Right ventricle myocardium inferior (tissue), 1 donor: Measurements from ENCODE around the gene TSEN2. TPM values are rescaled to one million over a fixed set of nuclear protein-coding genes. Genes with fewer than 3 reads are reported as not detected.
A peak's percentile ranks its signal among the peaks of the same experiment; 100 is the strongest.
"Not testable (repeated sequence)": the region's sequence is repeated elsewhere in the genome, so short reads cannot be mapped to it uniquely, and the experiment has no call there.

Source experiments
- ATAC-seq: fragments of 200-7000 bp; cut with Tn5 transposase; one replicate; pipeline ENCODE4 v1.9.1; 2020; ENCODE audit warnings: mild to moderate bottlenecking, moderate library complexity
- DNase-seq: peaks from one replicate; pipeline ENCODE4 v3.0.0; 2021; ENCODE audit errors: missing footprints
- intact Hi-C: fragments of 100-400 bp; cut with DNase I; formaldehyde crosslinking; loops from one replicate; pipeline ENCODE4 v1.11.0; 2022
- long read RNA-seq: library from polyadenylated mRNA; unstranded; transcript quantifications from one replicate; pipeline ENCODE4 v2.0.0, GENCODE V29; 2021
- total RNA-seq: library from RNA; stranded (reverse); fragmentation: NEBNext Ultra II Directional; extraction: Animal tissue kit (Norgen Biotek cat#: 25700); gene quantifications from one replicate; pipeline ENCODE4 v1.2.1, GENCODE V29; 2021
- donor health status: DM: no; HTN: yes; CAD: no; lungs with severe emphysema.

Gene TSEN2
- total RNA-seq: 24.1 TPM
- long read RNA-seq, partial matches to known transcripts: 7 of 18 reads
- long read RNA-seq, other reads (novel, unspliced or antisense): 10 of 18 reads

DNA sequence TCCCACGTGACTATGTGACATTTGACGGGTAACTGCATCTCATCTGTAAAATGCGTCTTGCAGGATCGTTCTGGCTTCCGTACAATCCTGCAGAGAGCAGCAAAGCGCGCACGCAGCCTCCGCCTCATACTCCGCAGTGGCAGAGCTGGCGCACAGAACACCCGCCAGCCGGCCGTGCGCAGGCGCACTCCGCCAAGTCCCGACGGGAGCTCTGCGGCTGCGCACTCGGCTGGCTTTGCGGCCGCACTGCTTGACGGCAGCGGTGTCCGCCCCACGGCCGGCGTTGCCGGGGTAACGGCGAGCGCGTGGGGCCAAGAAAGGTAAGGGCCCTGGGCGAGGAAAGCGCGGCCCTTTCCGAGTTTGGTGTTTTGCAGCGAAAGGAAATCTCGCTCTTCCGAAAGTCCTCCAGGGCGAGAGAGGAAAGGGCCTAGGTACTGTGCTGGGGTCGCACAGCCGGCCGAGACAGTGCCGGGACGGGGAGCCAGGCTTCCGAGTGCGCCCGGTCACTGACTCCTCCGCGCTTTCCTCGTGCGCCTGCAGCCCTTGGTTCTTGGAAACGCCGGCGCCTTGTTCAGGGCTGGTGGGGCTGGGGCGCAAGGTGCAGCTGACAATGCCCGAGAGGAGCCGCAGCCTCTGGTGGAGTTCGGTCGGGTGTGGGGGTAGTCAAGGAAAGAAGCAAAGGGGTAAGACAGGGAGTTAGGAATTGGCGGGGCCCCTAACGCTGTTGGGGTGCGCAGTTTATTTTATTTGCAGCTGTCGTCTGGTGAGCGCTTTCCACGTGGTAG is at the start of gene TSEN2:
TSEN2 (plus strand) TSS at position 283 of the 785 bp plus-strand sequence. CDS start 5,321 bp downstream, outside the sequence.
- ATAC-seq (peak; percentile 96), DNase-seq (peak; percentile 98)
- intact Hi-C loops: loop anchor here (5.0 kb wide), 1 partner anchor 73 kb away; the partner anchor contains the start of gene MKRN2

GRCh38 chr3:12436514-12437220 is 47.6 kb upstream of the TSEN2 start:
- intact Hi-C loops: no loop called here
- DNase-seq (no peak), ATAC-seq (peak; percentile 32)

GRCh38 chr3:12437221-12437605 is 47.1 kb upstream of the TSEN2 start:
- no peak for DNase-seq
- ATAC-seq: no peak

GRCh38 chr3:12437861-12438260 is 46.4 kb upstream of the TSEN2 start:
- ATAC-seq: no peak
- intact Hi-C loops: no loop called here
- no peak for DNase-seq

More at GRCh38 chr3:12437221-12437605, 47.1 kb upstream of the TSEN2 start:
- intact Hi-C loops: no loop called here

DNA sequence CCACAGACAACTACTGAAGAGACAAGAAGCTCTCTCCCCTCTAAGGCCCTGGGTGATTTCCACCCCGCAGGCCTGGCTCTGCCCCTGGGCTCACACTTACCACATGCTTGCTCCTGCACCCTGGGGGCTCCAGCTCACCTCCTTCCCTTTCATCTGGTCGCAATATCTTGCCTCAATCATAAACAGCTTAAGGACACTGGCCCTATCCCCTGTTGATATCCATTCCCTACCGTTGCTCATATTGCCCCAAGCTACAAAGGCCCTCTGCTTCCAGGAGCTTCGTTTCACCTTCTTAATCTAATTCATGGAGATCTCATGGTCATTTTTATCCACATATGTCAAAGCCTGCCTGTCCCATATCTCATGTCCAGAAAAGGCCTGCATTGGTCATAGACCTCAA is 46.0 kb upstream of the TSEN2 start:
- ATAC-seq: no peak
- no peak for DNase-seq
- intact Hi-C loops: no loop called here

GRCh38 chr3:12439161-12439940 is 44.9 kb upstream of the TSEN2 start:
- no peak for DNase-seq
- no peak for ATAC-seq
- intact Hi-C loops: no loop called here

GRCh38 chr3:12440927-12441714 is 43.2 kb upstream of the TSEN2 start:
- intact Hi-C loops: no loop called here
- ATAC-seq (peak; percentile 84), DNase-seq (peak; percentile 87)

DNA sequence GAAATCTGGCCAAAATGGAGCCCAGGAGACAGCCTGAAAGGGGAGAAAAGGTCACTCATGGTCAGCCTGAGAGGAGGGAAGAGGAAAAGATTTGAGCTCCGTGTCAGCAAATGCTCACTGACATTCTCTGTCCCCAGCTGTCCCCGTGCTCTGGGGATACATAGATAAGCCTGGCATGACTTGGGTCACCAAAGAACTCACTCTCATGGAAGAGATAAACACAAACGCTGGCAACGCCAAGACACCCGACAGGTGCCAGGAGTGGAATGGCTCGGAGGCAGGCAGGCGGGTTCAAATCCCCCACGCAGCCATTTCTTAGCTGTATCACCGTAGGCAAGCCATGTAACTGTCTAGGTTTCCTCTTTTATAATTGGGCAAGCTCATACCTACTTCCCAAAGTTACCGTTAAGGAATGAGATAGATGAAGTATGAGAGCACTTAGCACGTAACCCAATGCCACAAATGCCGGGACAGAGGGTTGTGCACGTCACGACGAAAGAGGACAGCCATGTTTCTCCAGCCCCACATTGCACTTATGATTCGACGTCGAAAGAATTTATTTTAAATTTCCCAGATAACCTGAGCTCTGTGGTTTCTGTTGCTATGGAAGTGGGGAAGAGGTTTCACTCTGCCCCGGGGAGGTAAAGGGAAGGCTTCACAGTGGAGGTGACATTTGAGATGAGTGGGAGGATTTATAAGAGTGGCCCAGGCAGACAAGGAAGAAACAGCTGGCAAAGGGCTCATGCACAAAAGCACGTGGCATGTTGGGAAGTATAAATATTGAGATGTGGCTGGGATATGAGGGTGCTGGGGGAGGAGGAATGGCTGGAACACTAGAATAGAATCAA is 41.4 kb upstream of the TSEN2 start:
- no peak for DNase-seq
- intact Hi-C loops: no loop called here
- peak; percentile 75 for ATAC-seq

GRCh38 chr3:12443781-12444522 is 40.3 kb upstream of the TSEN2 start:
- intact Hi-C loops: no loop called here
- ATAC-seq: no peak
- DNase-seq: no peak

DNA sequence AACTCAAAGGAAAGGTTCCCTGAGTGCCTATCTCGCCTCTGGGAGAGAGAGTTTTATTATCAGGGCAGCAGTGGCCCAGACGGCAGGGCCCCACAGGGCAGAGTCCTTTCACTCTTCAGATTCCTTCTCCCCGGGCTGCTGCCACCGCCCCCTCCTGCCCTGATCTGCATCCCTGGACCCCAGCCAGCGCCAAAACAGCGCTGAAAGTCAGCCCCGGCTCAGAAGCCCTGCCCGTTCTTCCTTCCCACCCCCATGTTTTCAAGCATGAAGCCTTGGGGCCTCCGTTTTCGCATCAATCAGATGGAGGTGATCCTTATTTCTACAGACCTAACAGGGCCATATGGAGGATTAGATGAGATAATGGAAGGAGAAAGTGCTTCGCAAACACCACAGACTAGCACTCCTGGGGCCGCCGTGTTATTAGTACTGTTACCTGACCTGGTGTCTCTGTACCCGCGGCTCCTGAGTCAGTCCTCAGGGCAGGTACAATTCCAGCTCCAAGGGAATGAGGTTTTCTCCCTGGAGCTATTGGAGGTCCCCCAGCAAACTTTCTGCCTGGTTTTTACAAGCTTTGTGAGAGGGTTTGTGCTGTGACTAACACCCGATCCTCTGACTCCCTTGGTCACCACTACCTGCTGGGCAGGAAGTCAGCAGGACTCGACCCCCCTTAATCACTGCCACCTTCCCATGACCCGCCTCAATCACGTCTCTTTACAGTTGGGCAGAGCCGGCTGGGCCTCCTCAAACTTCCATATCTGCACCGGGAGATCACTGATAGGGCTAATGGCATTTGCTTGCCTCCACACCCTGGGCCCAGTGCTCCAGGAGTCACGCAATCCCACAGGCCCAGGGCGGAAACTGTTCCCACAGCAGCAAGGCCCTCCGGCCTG is 39.5 kb upstream of the TSEN2 start:
- no peak for ATAC-seq
- DNase-seq: no peak
- intact Hi-C loops: no loop called here

DNA sequence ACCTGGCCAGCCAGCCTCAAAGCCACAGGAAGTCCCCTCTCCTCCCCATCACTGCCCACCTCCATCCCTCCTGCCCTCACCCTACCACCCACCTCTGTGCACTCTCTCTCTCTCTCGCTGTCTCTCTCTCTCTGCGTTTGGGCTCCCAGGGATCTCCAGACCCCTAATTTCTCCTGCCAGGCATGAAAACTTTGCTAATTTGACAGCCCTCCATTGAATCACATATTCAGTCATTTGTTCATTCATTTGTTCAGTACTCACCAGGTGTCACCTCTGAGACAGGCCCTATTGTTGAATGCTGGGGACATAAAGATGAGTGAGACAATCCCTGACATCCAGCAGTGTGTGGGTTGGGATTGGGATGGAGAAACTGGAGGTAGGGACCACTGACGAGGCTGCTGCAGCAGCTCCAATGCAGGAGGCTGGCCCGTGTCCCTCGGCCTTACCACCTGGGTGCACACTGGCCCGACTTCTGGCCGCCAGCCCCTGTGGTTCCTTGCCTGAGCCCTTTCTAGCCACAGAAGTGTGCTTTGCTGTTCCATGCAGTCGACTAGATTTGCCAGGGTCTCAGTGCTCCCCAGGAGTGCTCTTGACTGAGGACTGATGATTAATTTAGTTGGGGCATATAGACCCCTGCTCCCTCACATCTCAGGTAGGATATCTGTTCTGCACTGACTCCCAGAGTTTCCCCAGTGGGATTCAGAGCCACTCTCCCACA is 38.6 kb upstream of the TSEN2 start:
- DNase-seq: no peak
- no peak for ATAC-seq
- intact Hi-C loops: no loop called here

GRCh38 chr3:12446298-12446697 is 38.0 kb upstream of the TSEN2 start:
- no peak for DNase-seq
- intact Hi-C loops: no loop called here
- ATAC-seq: no peak

GRCh38 chr3:12447075-12447474 is 37.2 kb upstream of the TSEN2 start:
- DNase-seq: no peak
- intact Hi-C loops: no loop called here
- no peak for ATAC-seq

DNA sequence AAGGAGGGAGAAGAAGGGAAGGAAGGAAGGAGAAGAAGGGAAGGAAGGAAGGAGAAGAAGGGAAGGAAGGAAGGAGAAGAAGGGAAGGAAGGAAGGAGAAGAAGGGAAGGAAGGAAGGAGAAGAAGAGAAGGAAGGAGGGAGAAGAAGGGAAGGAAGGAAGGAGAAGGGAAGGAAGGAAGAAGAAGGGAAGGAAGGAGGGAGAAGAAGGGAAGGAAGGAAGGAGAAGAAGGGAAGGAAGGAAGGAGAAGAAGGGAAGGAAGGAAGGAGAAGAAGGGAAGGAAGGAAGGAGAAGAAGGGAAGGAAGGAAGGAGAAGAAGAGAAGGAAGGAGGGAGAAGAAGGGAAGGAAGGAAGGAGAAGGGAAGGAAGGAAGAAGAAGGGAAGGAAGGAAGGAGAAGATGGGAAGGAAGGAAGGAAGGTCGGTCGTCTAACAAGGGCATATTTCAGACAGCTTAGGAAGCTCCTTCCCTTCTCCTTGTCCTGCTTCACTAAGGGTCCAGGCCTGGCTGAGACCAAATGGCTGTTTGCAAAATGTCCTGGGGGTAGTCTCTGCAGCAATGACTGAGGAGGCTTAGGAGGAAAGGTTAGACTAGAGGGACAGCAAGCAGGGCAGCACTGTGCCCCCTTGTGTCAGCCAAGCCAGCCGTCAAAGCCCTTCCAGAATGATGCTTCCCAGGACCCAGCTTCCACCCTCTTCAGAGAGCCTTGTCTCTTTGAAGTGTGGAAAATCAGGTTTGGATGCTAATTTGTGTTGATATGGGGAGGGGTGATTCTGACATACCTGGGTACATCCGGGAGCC is 35.7 kb upstream of the TSEN2 start:
- intact Hi-C loops, DNase-seq, ATAC-seq: not testable (repeated sequence)
